CD14-positive monocyte (primary cell): ENCODE measurements around the gene COL27A1. TPM values are rescaled to one million over a fixed set of nuclear protein-coding genes. Genes with fewer than 3 reads are reported as not detected.

Experiments used
- DNase-seq, 3 donors: peaks; one replicate each; pipeline ENCODE4 v3.0.0-alpha.2; 2011 to 2022
- H2AFZ ChIP-seq: 2 replicates; pipeline ENCODE4 v1.6.0; 2012; ENCODE audit warnings: mild to moderate bottlenecking, low read depth, low read length, inconsistent platforms; ENCODE audit not compliant: insufficient read depth, poor library complexity, severe bottlenecking
- H3K27ac ChIP-seq, 2 donors: 1 replicate in 1 of 2; 2 replicates in 1 of 2; pipeline ENCODE4 v1.5.1; 2012 to 2013; ENCODE audit warnings: low read length in 2 of 2, control low read depth in 1 of 2, inconsistent platforms in 1 of 2, low read depth in 1 of 2, mild to moderate bottlenecking in 1 of 2
- H3K27me3 ChIP-seq, 2 donors: one replicate each; pipeline versions ENCODE4 v1.6.0 to v1.6.1; 2011 to 2013; ENCODE audit warnings: low read length in 2 of 2; ENCODE audit not compliant: control insufficient read depth in 2 of 2, insufficient read depth in 2 of 2
- H3K36me3 ChIP-seq, 2 donors: replicated peaks in 1 of 2; 1 replicate in 1 of 2; 2 replicates in 1 of 2; pipeline versions ENCODE4 v1.5.1 to v1.6.1; 2012 to 2013; ENCODE audit warnings: low read length in 2 of 2, control low read depth in 1 of 2, inconsistent platforms in 1 of 2, mild to moderate bottlenecking in 1 of 2; ENCODE audit not compliant: insufficient read depth in 2 of 2, control insufficient read depth in 1 of 2
- H3K4me1 ChIP-seq, 2 donors: 1 replicate in 1 of 2; 2 replicates in 1 of 2; pipeline versions ENCODE4 v1.5.1 to v1.6.1; 2012 to 2013; ENCODE audit warnings: low read length in 2 of 2, control low read depth in 1 of 2, inconsistent platforms in 1 of 2, mild to moderate bottlenecking in 1 of 2, moderate library complexity in 1 of 2; ENCODE audit not compliant: insufficient read depth in 2 of 2, control insufficient read depth in 1 of 2
- H3K4me2 ChIP-seq: replicated peaks from 2 replicates; pipeline ENCODE3; 2012; ENCODE audit warnings: low read length, moderate library complexity, mild to moderate bottlenecking; ENCODE audit not compliant: poor library complexity, severe bottlenecking; ENCODE audit errors: extremely low read depth
- H3K4me3 ChIP-seq, 3 experiments: fragments of 200-600 bp in 1 of 3; sonication (generic) in 1 of 3; replicated peaks in 1 of 3; 1 replicate in 2 of 3; 2 replicates in 1 of 3; pipeline ENCODE4 v1.5.1; 2011 to 2013; ENCODE audit warnings: low read length in 3 of 3, mild to moderate bottlenecking in 3 of 3, control low read depth in 2 of 3, low read depth in 2 of 3, inconsistent platforms in 1 of 3, moderate library complexity in 1 of 3
- H3K79me2 ChIP-seq: 2 replicates; pipeline ENCODE4 v1.6.0; 2012; ENCODE audit warnings: mild to moderate bottlenecking, control low read depth, inconsistent platforms, low read length, moderate library complexity; ENCODE audit not compliant: insufficient read depth
- H3K9ac ChIP-seq: 2 replicates; pipeline ENCODE4 v1.6.0; 2017; ENCODE audit warnings: low read length, mild to moderate bottlenecking; ENCODE audit not compliant: insufficient read depth, poor library complexity, severe bottlenecking
- H3K9me3 ChIP-seq, 2 donors: replicated peaks in 1 of 2; 1 replicate in 1 of 2; 2 replicates in 1 of 2; pipeline versions ENCODE4 v1.5.1 to v1.6.1; 2012 to 2013; ENCODE audit warnings: low read length in 2 of 2, control low read depth in 1 of 2; ENCODE audit not compliant: control insufficient read depth in 1 of 2, insufficient read depth in 1 of 2
- H4K20me1 ChIP-seq: 2 replicates; pipeline ENCODE4 v1.6.0; 2012; ENCODE audit warnings: mild to moderate bottlenecking, low read length, control low read depth, moderate library complexity; ENCODE audit not compliant: insufficient read depth
- H3K27ac Mint-ChIP-seq, 7 donors: one replicate each; pipeline ENCODE4 v1.8.0; 2020; ENCODE audit warnings: mild to moderate bottlenecking in 7 of 7, mixed read lengths in 7 of 7, moderate library complexity in 6 of 7, inconsistent platforms in 2 of 7
- H3K27me3 Mint-ChIP-seq, 3 donors: one replicate each; pipeline ENCODE4 v1.8.0; 2021 to 2022; ENCODE audit warnings: low read depth in 3 of 3, mild to moderate bottlenecking in 3 of 3, mixed read lengths in 3 of 3, moderate library complexity in 3 of 3, inconsistent platforms in 1 of 3
- H3K36me3 Mint-ChIP-seq, 2 donors: one replicate each; pipeline ENCODE4 v1.8.0; 2020; ENCODE audit warnings: mixed read lengths in 2 of 2, inconsistent platforms in 1 of 2, mild to moderate bottlenecking in 1 of 2
- H3K4me1 Mint-ChIP-seq: one replicate; pipeline ENCODE4 v1.8.0; 2020; ENCODE audit warnings: mild to moderate bottlenecking, mixed read lengths
- H3K4me3 Mint-ChIP-seq, 2 donors: one replicate each; pipeline ENCODE4 v1.8.0; 2020; ENCODE audit warnings: mild to moderate bottlenecking in 2 of 2, mixed read lengths in 2 of 2, moderate library complexity in 1 of 2
- H3K9me3 Mint-ChIP-seq, 7 donors: one replicate each; pipeline ENCODE4 v1.8.0; 2020 to 2022; ENCODE audit warnings: mixed read lengths in 7 of 7, mild to moderate bottlenecking in 6 of 7, moderate library complexity in 6 of 7, inconsistent platforms in 2 of 7
- CTCF ChIP-seq: fragments of 200-600 bp; IDR thresholded peaks from one replicate; pipeline ENCODE4 v1.8.0; 2022; ENCODE audit warnings: antibody characterized with exemption, mild to moderate bottlenecking
- WGBS: methylation state at CpG from one replicate; pipeline ENCODE4 v1.1.5; 2013; ENCODE audit warnings: missing lambda C conversion rate; ENCODE audit not compliant: insufficient coverage; 5-methylcytosine and 5-hydroxymethylcytosine counted together
- intact Hi-C, 2 donors: fragments of 100-400 bp; cut with micrococcal nuclease; formaldehyde crosslinking; loops; one replicate each; pipeline versions ENCODE4 v1.15.0 to v1.15.1; 2023
- polyA plus RNA-seq, 3 donors: library from polyadenylated mRNA; depleted of rRNA in 1 of 3; unstranded in 2 of 3; stranded (reverse) in 1 of 3; fragments of 300-500 nt in 2 of 3; fragments of >200 nt in 1 of 3; fragmentation: Illumina TruSeq in 2 of 3; gene quantifications; 1 replicate in 2 of 3; 2 replicates in 1 of 3; pipeline ENCODE4 v1.2.3, GENCODE V29; 2012 to 2021

The COL27A1 gene
- polyA plus RNA-seq, 3 donors: 0.03 TPM; not detected in 2

- Mint-ChIP-seq H3K27ac (peak overlapping the region in 1 of 7 donors; percentile 57), H3K27me3 (peaks cover 5 to 19% (median 13%) of the 10 kb centered on the region in 3 donors), H3K9me3 (no peaks in the 10 kb centered on the region), H3K36me3 (no peaks in the 10 kb centered on the region), H3K4me1 (no peaks in the 10 kb centered on the region), H3K4me3 (no peak overlapping the region)
- Histone ChIP-seq H3K79me2 (no peaks in the 10 kb centered on the region), H3K9me3 (no peaks in the 10 kb centered on the region), H3K27ac (no peak overlapping the region), H2AFZ (no peak overlapping the region), H3K4me3 (no peak overlapping the region), H3K4me1 (no peaks in the 10 kb centered on the region), H3K36me3 (no peaks in the 10 kb centered on the region), H3K4me2 (no peak overlapping the region), H4K20me1 (no peaks in the 10 kb centered on the region), H3K9ac (no peak overlapping the region), H3K27me3 (no peaks in the 10 kb centered on the region)
- intact Hi-C loops: no loop called here
- no peak for DNase-seq
- 86% methylated on average over 3 of the region's 5 CpGs for WGBS
- TF ChIP-seq CTCF: no peak
Measured at GRCh38 chr9:114134827-114135396, 20.4 kb upstream of the COL27A1 start.

- H3K4me3 Mint-ChIP-seq: no peak overlapping the region
- H3K9me3 Mint-ChIP-seq: no peaks in the 10 kb centered on the region
- intact Hi-C loops: no loop called here
- H3K27me3 Mint-ChIP-seq: peaks cover 10 to 17% (median 13%) of the 10 kb centered on the region in 3 donors
- Histone ChIP-seq H3K9ac (no peak overlapping the region), H2AFZ (no peak overlapping the region), H4K20me1 (no peaks in the 10 kb centered on the region), H3K4me3 (no peak overlapping the region), H3K27me3 (no peaks in the 10 kb centered on the region), H3K4me1 (no peaks in the 10 kb centered on the region), H3K4me2 (no peak overlapping the region), H3K9me3 (no peaks in the 10 kb centered on the region), H3K79me2 (no peaks in the 10 kb centered on the region), H3K27ac (no peak overlapping the region), H3K36me3 (no peaks in the 10 kb centered on the region)
- no peak for DNase-seq
- TF ChIP-seq CTCF: no peak
- 83% methylated on average over 3 of the region's 6 CpGs for WGBS
- H3K4me1 Mint-ChIP-seq: no peaks in the 10 kb centered on the region
- no peak overlapping the region for H3K27ac Mint-ChIP-seq
- H3K36me3 Mint-ChIP-seq: no peaks in the 10 kb centered on the region
Measured at GRCh38 chr9:114137831-114138230, 17.5 kb upstream of the COL27A1 start.
